Heart left ventricle (tissue), 13 donors: ENCODE measurements around the gene TMEM120B.

Experiments used
- CTCF ChIP-seq, 12 donors: fragments of 200-600 bp; sonication (generic) in 4 of 12; IDR thresholded peaks; one replicate each; pipeline versions ENCODE4 v1.5.0 to v1.8.0; 2018 to 2022; ENCODE audit warnings: antibody characterized with exemption in 12 of 12, mild to moderate bottlenecking in 5 of 12
- POLR2A ChIP-seq, 2 donors: fragments of 450-650 bp; IDR thresholded peaks; one replicate each; pipeline ENCODE4 v1.6.1; 2017; ENCODE audit warnings: antibody characterized with exemption in 2 of 2, mild to moderate bottlenecking in 2 of 2, moderate library complexity in 2 of 2
- donor health status: ischemic (EF 13 %, LVEDD 7.1; RV severe dilation, severe dysfunction).
- donor health status: DM: no; HTN: yes; CAD: no.
- donor health status: DM: no; HTN: no; CAD: no.
- donor health status: ischemic (EF 25% LVEDD 6.9; RV normal size, moderate dysfunction).
- donor health status: ischemic (EF 25% LVEDD 5.7; RV mildly dilated, moderate dysfunction).
- donor health status: ischemic (EF 35%, LVEDD 5.7; RV mildly dilated, moderate dysfunction).
- donor health status: nonischemic (EF 11% LVEDD 7.7; RV severe dilation, severe dysfunction).
- donor health status: DM: yes; HTN: yes; CAD: no.
- donor health status: PGD.
- donor health status: ischemic (EF 29% LVEDD 5.4; RV normal size, mild dysfunction).
- donor health status: nonischemic (EF 23%, LVEDD 6.1; RV moderate dilation, normal function).

GRCh38 chr12:121718653-121719239, 6.2 kb downstream of the TMEM120B start:
- TF ChIP-seq CTCF (IDR thresholded peaks at IDR 0.05) (no peak), POLR2A (IDR thresholded peaks at IDR 0.05) (no peak)
